ENCODE data around the gene ITGB8. TPM values are rescaled to one million over a fixed set of nuclear protein-coding genes. Genes with fewer than 3 reads are reported as not detected.

ITGB8 gene
- total and polyA plus RNA-seq, 4 donors, result 0.16 to 2.8 (median 0.51) TPM

- Histone ChIP-seq H3K4me3 (ENCODE audit: low read depth in 1 of 3, low read length in 3 of 3) (no peak overlapping the region), H3K27ac (ENCODE audit: low read depth in 1 of 2, low read length in 2 of 2) (no peak overlapping the region), H3K4me1 (ENCODE audit: control insufficient read depth in 4 of 4, insufficient read depth in 4 of 4, low read length in 3 of 4) (no peaks in the 10 kb centered on the region), H3K9ac (ENCODE audit: low read depth in 1 of 2, low read length in 2 of 2) (no peak overlapping the region), H3K36me3 (ENCODE audit: control insufficient read depth in 4 of 4, insufficient read depth in 3 of 4, low read depth in 1 of 4, low read length in 3 of 4) (no peaks in the 10 kb centered on the region), H3K27me3 (ENCODE audit: control insufficient read depth in 4 of 4, insufficient read depth in 4 of 4, low read length in 3 of 4) (peaks cover 0 to 4% (median 0%) of the 10 kb centered on the region in 4 donors), H3K9me3 (ENCODE audit: control insufficient read depth in 4 of 4, low read length in 3 of 4) (no peaks in the 10 kb centered on the region)
- DNase-seq (ENCODE audit: low spot score), result no peak
- WGBS, result 70% methylated on average over 3 of the region's 3 CpGs
- TF ChIP-seq TAF1 (conservative IDR thresholded peaks at IDR 0.05), result no peak
- no peak for TF ChIP-seq NR2F2 (IDR thresholded peaks at IDR 0.05)
- no peak for TF ChIP-seq FOXA1 (IDR thresholded peaks at IDR 0.05)
- no peak for TF ChIP-seq HNF4G (IDR thresholded peaks at IDR 0.05)
- no peak for TF ChIP-seq ZBTB33 (IDR thresholded peaks at IDR 0.05)
- no peak for TF ChIP-seq REST (IDR thresholded peaks at IDR 0.05)
- TF ChIP-seq RXRA (IDR thresholded peaks at IDR 0.05), result no peak
- TF ChIP-seq SP1 (IDR thresholded peaks at IDR 0.05), result no peak
- TF ChIP-seq GABPA (IDR thresholded peaks at IDR 0.05 in 1 of 2, conservative IDR thresholded peaks at IDR 0.05 in 1 of 2), result no peak
- no peak for TF ChIP-seq YY1 (IDR thresholded peaks at IDR 0.05)
- TF ChIP-seq MAX (IDR thresholded peaks at IDR 0.05), result no peak
- no peak for TF ChIP-seq FOXA2 (IDR thresholded peaks at IDR 0.05)
- TF ChIP-seq HNF4A (conservative IDR thresholded peaks at IDR 0.05), result no peak
- no peak for TF ChIP-seq CTCF (IDR thresholded peaks at IDR 0.05; ENCODE audit: low read depth, low read length, missing input control)
- no peak for TF ChIP-seq ATF3 (IDR thresholded peaks at IDR 0.05)
- TF ChIP-seq JUND (IDR thresholded peaks at IDR 0.05), result no peak
- TF ChIP-seq RAD21 (IDR thresholded peaks at IDR 0.05), result no peak
- no peak for TF ChIP-seq EGR1 (IDR thresholded peaks at IDR 0.05; ENCODE audit: low read depth in 2 of 2)
Measured at GRCh38 chr7:20430664-20431063, 100.0 kb downstream of the ITGB8 start.
